Activated B cell treated with CpG ODN at 0.5 μM for 24 hours (primary cell): ENCODE data around the gene TLR6. TPM values are rescaled to one million over a fixed set of nuclear protein-coding genes. Genes with fewer than 3 reads are reported as not detected.
"Not testable (repeated sequence)": the region's sequence is repeated elsewhere in the genome, so short reads cannot be mapped to it uniquely, and the experiment has no call there.

Experiments
- ATAC-seq: fragments of 200-7000 bp; cut with Tn5 transposase; one replicate; pipeline ENCODE4 v1.10.0; 2021; ENCODE audit warnings: low read depth, mild to moderate bottlenecking, moderate library complexity
- CTCF ChIA-PET: fragments of 350-600 bp; sonication (Branson Sonifier 250); formaldehyde crosslinking; loops from one replicate; lab custom pipeline; 2021; ENCODE audit warnings: antibody characterized with exemption; lab: Charles Lee
- POLR2A ChIA-PET: fragments of 350-600 bp; sonication (Branson Sonifier 250); formaldehyde crosslinking; loops from one replicate; lab custom pipeline; 2021; ENCODE audit warnings: antibody characterized with exemption; lab: Charles Lee
- DNase-seq: peaks from one replicate; pipeline ENCODE4 v3.0.0; 2022
- H3K27ac Mint-ChIP-seq: one replicate; pipeline ENCODE4 v1.8.0; 2020; ENCODE audit warnings: mixed read lengths
- H3K27me3 Mint-ChIP-seq: one replicate; pipeline ENCODE4 v1.8.0; 2021; ENCODE audit warnings: mixed read lengths
- H3K36me3 Mint-ChIP-seq: one replicate; pipeline ENCODE4 v1.8.0; 2021; ENCODE audit warnings: low read depth, mixed read lengths
- H3K4me1 Mint-ChIP-seq: one replicate; pipeline ENCODE4 v1.8.0; 2021; ENCODE audit warnings: mixed read lengths
- H3K4me3 Mint-ChIP-seq: one replicate; pipeline ENCODE4 v1.8.0; 2020; ENCODE audit warnings: mild to moderate bottlenecking, mixed read lengths
- H3K9me3 Mint-ChIP-seq: one replicate; pipeline ENCODE4 v1.8.0; 2020; ENCODE audit warnings: mixed read lengths
- CTCF ChIP-seq: fragments of 200-600 bp; IDR thresholded peaks from one replicate; pipeline ENCODE4 v1.8.0; 2022; ENCODE audit warnings: antibody characterized with exemption, mild to moderate bottlenecking
- intact Hi-C: fragments of 100-400 bp; cut with micrococcal nuclease; formaldehyde crosslinking; loops from one replicate; pipeline ENCODE4 v1.15.1; 2024
- total RNA-seq: library from RNA; stranded (reverse); gene quantifications from 2 replicates; pipeline ENCODE4 v1.2.3, GENCODE V29; 2022

The TLR6 gene
- total RNA-seq, 1 donor from 2014 or later: 64.7 TPM

- ChIA-PET POLR2A (interaction anchor here (0.6 to 2.7 kb wide), 7 partner anchors 11 to 40 kb away, joined by 3 to 20 read pairs (median 8); partner anchors contain the start of genes TLR10 and TLR6), CTCF (interaction anchor here (1.1 to 1.6 kb wide), 4 partner anchors 12 to 45 kb away, joined by 3 to 6 read pairs (median 4); partner anchors contain the start of genes TLR1 and TLR10)
- peak; percentile 74 for ATAC-seq
- no peak for DNase-seq
- Mint-ChIP-seq H3K27me3 (no peaks in the 10 kb centered on the region), H3K4me1 (peaks cover 74% of the 10 kb centered on the region), H3K36me3 (peaks cover 38% of the 10 kb centered on the region), H3K27ac (peak overlapping the region; percentile 94), H3K9me3 (peaks cover 6% of the 10 kb centered on the region), H3K4me3 (peak overlapping the region; percentile 82)
- intact Hi-C loops: loop anchor here (1.0 to 2.0 kb wide), 4 partner anchors 11 to 55 kb away; partner anchors contain the start of gene TLR6
- no peak for TF ChIP-seq CTCF
These were observed 40.5 kb downstream of the TLR6 start for GRCh38 chr4:38815885-38816782.

- ATAC-seq: no peak
- Mint-ChIP-seq H3K9me3 (peaks cover 6% of the 10 kb centered on the region), H3K36me3 (peaks cover 49% of the 10 kb centered on the region), H3K27ac (peak overlapping the region; percentile 65), H3K4me3 (no peak overlapping the region), H3K27me3 (no peaks in the 10 kb centered on the region), H3K4me1 (peaks cover 65% of the 10 kb centered on the region)
- DNase-seq: no peak
- ChIA-PET CTCF (interaction anchor here (2.3 kb wide), 1 partner anchor 41 kb away, joined by 8 read pairs; the partner anchor contains the start of gene TLR6), POLR2A (interaction anchor here (0.6 to 2.7 kb wide), 2 partner anchors 9 to 41 kb away, joined by 3 to 12 read pairs; partner anchors contain the start of gene TLR6)
- TF ChIP-seq CTCF: no peak
- intact Hi-C loops: no loop called here
These were observed 42.2 kb downstream of the TLR6 start for GRCh38 chr4:38814386-38814785.

- no peak overlapping the region for H3K4me3 Mint-ChIP-seq
- ATAC-seq: no peak
- H3K4me1 Mint-ChIP-seq: peaks cover 48% of the 10 kb centered on the region
- H3K36me3 Mint-ChIP-seq: peaks cover 49% of the 10 kb centered on the region
- no peak for DNase-seq
- peak overlapping the region; percentile 24 for H3K27ac Mint-ChIP-seq
- H3K9me3 Mint-ChIP-seq: peaks cover 6% of the 10 kb centered on the region
- POLR2A ChIA-PET: interaction anchor here (0.8 kb wide), 1 partner anchor 31 kb away, joined by 4 read pairs; no protein-coding TSS in a partner anchor
- CTCF ChIA-PET: interaction anchor here (1.8 kb wide), 1 partner anchor 50 kb away, joined by 6 read pairs; no protein-coding TSS in a partner anchor
- H3K27me3 Mint-ChIP-seq: no peaks in the 10 kb centered on the region
- intact Hi-C loops: no loop called here
- TF ChIP-seq CTCF: no peak
These were observed 45.3 kb downstream of the TLR6 start for GRCh38 chr4:38811297-38811696.

GRCh38 chr4:38807462-38807861, 49.2 kb downstream of the TLR6 start:
- POLR2A ChIA-PET, H3K9me3 Mint-ChIP-seq, H3K4me3 Mint-ChIP-seq, H3K27me3 Mint-ChIP-seq, H3K27ac Mint-ChIP-seq, DNase-seq, ATAC-seq: not testable (repeated sequence)
- peaks cover 55% of the 10 kb centered on the region for H3K4me1 Mint-ChIP-seq
- CTCF ChIA-PET: interaction anchor here (0.6 kb wide), 1 partner anchor 299 kb away, joined by 3 read pairs; no protein-coding TSS in a partner anchor
- intact Hi-C loops: loop anchor here (10.0 kb wide), 1 partner anchor 1387 kb away; the partner anchor contains the start of gene RHOH
- H3K36me3 Mint-ChIP-seq: peaks cover 45% of the 10 kb centered on the region

GRCh38 chr4:38806251-38806650, 50.4 kb downstream of the TLR6 start:
- Mint-ChIP-seq H3K4me1 (peaks cover 62% of the 10 kb centered on the region), H3K36me3 (peaks cover 46% of the 10 kb centered on the region), H3K4me3 (peak overlapping the region; percentile 86), H3K27ac (peak overlapping the region; percentile 93)
- not testable (repeated sequence) for H3K27me3 Mint-ChIP-seq, H3K9me3 Mint-ChIP-seq, DNase-seq, ATAC-seq
- POLR2A ChIA-PET: interaction anchor here (1.0 to 5.1 kb wide), 7 partner anchors 9 to 238 kb away, joined by 3 to 140 read pairs (median 46); partner anchors contain the start of genes TLR10 and TLR6
- intact Hi-C loops: loop anchor here (10.0 kb wide), 1 partner anchor 1389 kb away; the partner anchor contains the start of gene RHOH
- CTCF ChIA-PET: interaction anchor here (1.2 to 4.8 kb wide), 3 partner anchors 24 to 241 kb away, joined by 4 to 84 read pairs (median 79); partner anchors contain the start of gene TLR10
